Smooth muscle cell (in vitro differentiated cells): ENCODE data around the gene UGT1A8. TPM values are rescaled to one million over a fixed set of nuclear protein-coding genes. Genes with fewer than 3 reads are reported as not detected.

ENCODE experiments used
- DNase-seq: peaks from one replicate; lab custom pipeline; 2025; ENCODE audit not compliant: unreplicated experiment; lab: John Stamatoyannopoulos, UW
- H2AFZ ChIP-seq: fragments of 200-600 bp; sonication (generic); 2 replicates; pipeline ENCODE4 v1.6.0; 2016; ENCODE audit warnings: antibody characterized with exemption, low read depth, mild to moderate bottlenecking
- H3F3A ChIP-seq: fragments of 200-600 bp; sonication (generic); 2 replicates; pipeline ENCODE4 v1.6.0; 2017; ENCODE audit warnings: antibody characterized with exemption, low read depth
- H3K27ac ChIP-seq: fragments of 200-600 bp; sonication (generic); 2 replicates; pipeline ENCODE4 v1.5.1; 2016; ENCODE audit warnings: low read depth, mild to moderate bottlenecking
- H3K27me3 ChIP-seq: fragments of 200-600 bp; sonication (generic); 2 replicates; pipeline ENCODE4 v1.6.1; 2016; ENCODE audit warnings: low read depth, mild to moderate bottlenecking
- H3K36me3 ChIP-seq: fragments of 200-600 bp; sonication (generic); 2 replicates; pipeline ENCODE4 v1.5.1; 2016; ENCODE audit warnings: low read depth
- H3K4me1 ChIP-seq: fragments of 200-600 bp; sonication (generic); 2 replicates; pipeline ENCODE4 v1.5.1; 2016; ENCODE audit warnings: low read depth
- H3K4me2 ChIP-seq: fragments of 200-600 bp; sonication (generic); 2 replicates; pipeline ENCODE4 v1.6.0; 2016; ENCODE audit warnings: mild to moderate bottlenecking
- H3K4me3 ChIP-seq: fragments of 200-600 bp; sonication (generic); 2 replicates; pipeline ENCODE4 v1.5.1; 2016; ENCODE audit warnings: mild to moderate bottlenecking
- H3K79me2 ChIP-seq: fragments of 200-600 bp; sonication (generic); 2 replicates; pipeline ENCODE4 v1.6.0; 2016; ENCODE audit warnings: low read depth, mild to moderate bottlenecking
- H3K9ac ChIP-seq: fragments of 200-600 bp; sonication (generic); 2 replicates; pipeline ENCODE4 v1.6.0; 2016; ENCODE audit warnings: low read depth
- H3K9me3 ChIP-seq: fragments of 200-600 bp; sonication (generic); replicated peaks from 2 replicates; pipeline ENCODE4 v1.5.1; 2016; ENCODE audit warnings: low read depth
- H4K20me1 ChIP-seq: fragments of 200-600 bp; sonication (generic); 2 replicates; pipeline ENCODE4 v1.6.0; 2016; ENCODE audit warnings: low read depth
- CTCF ChIP-seq: fragments of 200-600 bp; sonication (generic); IDR thresholded peaks from 2 replicates; pipeline ENCODE4 v1.5.1; 2017; ENCODE audit warnings: borderline replicate concordance, mild to moderate bottlenecking, antibody characterized with exemption; ENCODE audit not compliant: insufficient read depth, poor library complexity, severe bottlenecking
- WGBS: methylation state at CpG from one replicate; pipeline ENCODE4 v1.1.7; 2016; ENCODE audit warnings: low lambda C conversion rate; 5-methylcytosine and 5-hydroxymethylcytosine counted together
- polyA plus RNA-seq: library from polyadenylated mRNA; unstranded; fragments of >200 nt; fragmentation: Nextera tagmentation; extraction: Ambion mirVana; gene quantifications from 2 replicates; pipeline ENCODE4 v1.2.1, GENCODE V29; 2016
- total RNA-seq: library from RNA; depleted of rRNA; stranded (reverse); fragments of >200 nt; gene quantifications from 2 replicates; pipeline ENCODE4 v1.2.3, GENCODE V29; 2014

The UGT1A8 gene
- total and polyA plus RNA-seq, 2 experiments from 2014 or later: not detected

- Histone ChIP-seq H2AFZ (no peak overlapping the region), H3K36me3 (no peaks in the 10 kb centered on the region), H3K27ac (no peak overlapping the region), H3K79me2 (no peaks in the 10 kb centered on the region), H3K27me3 (no peaks in the 10 kb centered on the region), H4K20me1 (no peaks in the 10 kb centered on the region), H3K4me2 (no peak overlapping the region), H3K4me3 (no peak overlapping the region), H3K9ac (no peak overlapping the region), H3K9me3 (no peaks in the 10 kb centered on the region), H3K4me1 (no peaks in the 10 kb centered on the region), H3F3A (no peaks in the 10 kb centered on the region)
- TF ChIP-seq CTCF: no peak
- no peak for DNase-seq
- 87% methylated on average over 4 of the region's 4 CpGs for WGBS
Observed at GRCh38 chr2:233690444-233690843, 73.0 kb downstream of the UGT1A8 start.

DNA sequence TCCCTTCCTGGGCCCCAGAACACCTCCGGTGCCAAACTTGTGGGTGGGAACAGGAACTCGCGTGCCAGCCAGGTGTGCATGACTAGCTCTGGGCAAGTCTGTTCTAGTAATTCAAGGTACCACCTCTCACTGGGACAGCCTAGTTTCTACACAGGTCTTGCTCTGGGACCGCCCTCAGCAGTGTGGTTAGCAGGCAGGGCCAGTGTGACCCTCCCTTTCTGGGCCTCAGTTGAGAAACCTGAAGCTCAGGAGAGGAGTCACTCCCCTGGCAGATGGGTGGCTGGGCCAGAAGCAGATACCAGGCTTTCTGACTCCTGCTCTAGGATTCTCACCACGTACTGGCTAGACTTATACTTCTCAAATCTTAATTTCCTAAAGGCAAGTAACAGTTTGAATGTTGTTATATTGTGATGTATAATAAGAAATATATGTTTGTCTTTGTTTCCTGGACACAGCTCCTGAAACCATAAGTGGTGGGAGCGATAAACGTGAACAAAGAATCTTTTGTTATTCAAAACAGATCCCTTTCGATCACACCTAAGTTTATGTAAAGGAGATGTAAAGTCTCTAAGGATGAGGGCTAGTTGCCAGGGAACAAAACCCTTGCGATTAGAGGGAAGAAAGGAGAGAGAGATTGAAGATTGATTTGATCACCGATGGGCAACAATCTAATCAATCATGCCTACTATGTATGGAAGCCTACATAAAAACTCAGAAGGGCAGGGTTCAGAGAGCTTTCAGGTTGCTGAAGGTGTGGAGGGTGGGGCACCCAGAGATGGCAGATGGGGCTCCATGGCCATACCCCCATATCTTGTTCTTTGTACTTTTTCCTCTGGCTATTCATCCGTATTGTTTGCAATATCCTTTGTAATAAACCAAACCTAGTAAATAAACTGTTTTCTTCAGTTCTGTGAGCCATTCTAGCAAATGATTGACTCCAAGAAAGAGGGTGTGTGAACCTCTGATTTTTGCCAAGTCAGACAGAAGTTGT is 74.3 kb downstream of the UGT1A8 start:
- Histone ChIP-seq H3K4me1 (no peaks in the 10 kb centered on the region), H3K9me3 (no peaks in the 10 kb centered on the region), H3K4me3 (no peak overlapping the region), H4K20me1 (no peaks in the 10 kb centered on the region), H3K9ac (no peak overlapping the region), H3K27me3 (no peaks in the 10 kb centered on the region), H3K79me2 (no peaks in the 10 kb centered on the region), H3K27ac (no peak overlapping the region), H3K4me2 (no peak overlapping the region), H3K36me3 (no peaks in the 10 kb centered on the region), H2AFZ (no peak overlapping the region), H3F3A (no peaks in the 10 kb centered on the region)
- TF ChIP-seq CTCF: no peak
- no peak for DNase-seq
- 88% methylated on average over 11 of the region's 11 CpGs for WGBS

DNA sequence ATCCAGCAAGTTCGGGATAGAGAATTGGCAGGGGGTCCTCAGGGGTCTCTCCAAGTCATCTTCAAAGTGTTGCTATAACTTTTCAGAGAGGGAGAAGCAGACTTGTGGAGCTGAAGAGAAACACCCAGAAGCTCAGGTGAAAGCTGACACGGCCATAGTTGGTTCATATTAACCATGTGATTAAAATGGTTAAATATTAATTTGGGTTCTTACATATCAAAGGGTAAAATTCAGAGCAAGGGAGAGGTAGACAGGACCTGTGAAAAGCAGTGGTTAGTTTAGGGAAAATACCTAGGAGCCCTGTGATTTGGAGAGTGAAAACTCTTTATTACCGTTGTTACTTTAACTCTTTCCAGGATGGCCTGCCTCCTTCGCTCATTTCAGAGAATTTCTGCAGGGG is 75.2 kb downstream of the UGT1A8 start, which contains the start of gene UGT1A6:
TSS of gene UGT1A6 (plus strand) at position 243 of the 400 bp plus-strand sequence. CDS start at position 358, 115 bp downstream.
- H3K4me2 ChIP-seq: no peak within 1 kb of the TSS
- no peaks in the 10 kb centered on the region for H4K20me1 ChIP-seq
- no peak for DNase-seq
- H3K4me1 ChIP-seq: no peaks in the 10 kb centered on the region
- H3K9ac ChIP-seq: no peak within 1 kb of the TSS
- TF ChIP-seq CTCF: no peak
- no peaks in the 10 kb centered on the region for H3K36me3 ChIP-seq
- no peaks in the 10 kb centered on the region for H3K27me3 ChIP-seq
- 94% methylated on average over 4 of the region's 4 CpGs for WGBS
- H3K27ac ChIP-seq: no peak within 1 kb of the TSS
- no peaks in the 10 kb centered on the region for H3F3A ChIP-seq
- H3K79me2 ChIP-seq: no peaks in the 10 kb centered on the region
- H2AFZ ChIP-seq: no peak within 1 kb of the TSS
- H3K4me3 ChIP-seq: no peak within 1 kb of the TSS
- H3K9me3 ChIP-seq: no peaks in the 10 kb centered on the region
